MG63 (cell line): ENCODE data around the gene GRP. TPM values are rescaled to one million over a fixed set of nuclear protein-coding genes. Genes with fewer than 3 reads are reported as not detected.
A peak's percentile ranks its signal among the peaks of the same experiment; 100 is the strongest.
"Not testable (repeated sequence)": the region's sequence is repeated elsewhere in the genome, so short reads cannot be mapped to it uniquely, and the experiment has no call there.

Source experiments
- DNase-seq: peaks from one replicate; pipeline ENCODE4 v3.0.0-alpha.2; 2020
- H3K27me3 ChIP-seq: fragments of 250-450 bp; sonication (Bioruptor Pico); 2 replicates; pipeline ENCODE4 v1.5.1; 2020; ENCODE audit warnings: mild to moderate bottlenecking, moderate library complexity
- H3K36me3 ChIP-seq: fragments of 250-450 bp; sonication (Bioruptor Pico); 2 replicates; pipeline ENCODE4 v1.5.1; 2020; ENCODE audit warnings: mild to moderate bottlenecking, moderate library complexity
- H3K4me3 ChIP-seq: fragments of 250-450 bp; sonication (Bioruptor Pico); 2 replicates; pipeline ENCODE4 v1.5.1; 2020; ENCODE audit warnings: mild to moderate bottlenecking, moderate library complexity
- H3K9me3 ChIP-seq: fragments of 250-450 bp; sonication (Bioruptor Pico); 2 replicates; pipeline ENCODE4 v1.5.1; 2020; ENCODE audit warnings: mild to moderate bottlenecking, moderate library complexity
- total RNA-seq: library from RNA; depleted of rRNA; stranded (reverse); fragments of >200 nt; shearing (Covaris generic); gene quantifications from 2 replicates; pipeline ENCODE4 v1.2.3, GENCODE V29; 2014; ENCODE audit warnings: low replicate concordance

GRP gene
- total RNA-seq, 1 experiment from 2014 or later, result not detected

DNA sequence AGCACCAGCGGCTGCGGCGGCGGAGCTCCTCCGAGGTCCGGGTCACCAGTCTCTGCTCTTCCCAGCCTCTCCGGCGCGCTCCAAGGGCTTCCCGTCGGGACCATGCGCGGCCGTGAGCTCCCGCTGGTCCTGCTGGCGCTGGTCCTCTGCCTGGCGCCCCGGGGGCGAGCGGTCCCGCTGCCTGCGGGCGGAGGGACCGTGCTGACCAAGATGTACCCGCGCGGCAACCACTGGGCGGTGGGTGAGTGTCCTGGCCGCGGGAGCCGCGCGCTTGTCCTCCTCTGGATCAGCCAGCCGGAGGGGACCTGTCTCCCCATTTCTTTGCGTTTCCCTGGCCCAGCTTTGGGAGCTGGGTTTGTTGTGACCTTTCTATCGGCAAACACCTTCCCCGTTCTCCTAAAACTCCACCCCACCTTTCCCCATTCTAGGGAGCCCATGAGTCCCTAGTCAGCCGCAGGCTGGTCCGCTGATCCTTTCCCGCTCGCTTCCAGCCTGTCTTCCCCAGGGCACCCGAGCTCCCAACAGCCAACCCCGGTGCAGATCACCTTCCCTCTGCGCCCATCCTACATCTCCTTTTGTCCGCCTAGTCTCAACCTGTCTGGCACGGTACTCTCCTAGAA is 316 bp downstream of the GRP start:
- H3K27me3 ChIP-seq, result peaks cover 63% of the 10 kb centered on the region

DNA sequence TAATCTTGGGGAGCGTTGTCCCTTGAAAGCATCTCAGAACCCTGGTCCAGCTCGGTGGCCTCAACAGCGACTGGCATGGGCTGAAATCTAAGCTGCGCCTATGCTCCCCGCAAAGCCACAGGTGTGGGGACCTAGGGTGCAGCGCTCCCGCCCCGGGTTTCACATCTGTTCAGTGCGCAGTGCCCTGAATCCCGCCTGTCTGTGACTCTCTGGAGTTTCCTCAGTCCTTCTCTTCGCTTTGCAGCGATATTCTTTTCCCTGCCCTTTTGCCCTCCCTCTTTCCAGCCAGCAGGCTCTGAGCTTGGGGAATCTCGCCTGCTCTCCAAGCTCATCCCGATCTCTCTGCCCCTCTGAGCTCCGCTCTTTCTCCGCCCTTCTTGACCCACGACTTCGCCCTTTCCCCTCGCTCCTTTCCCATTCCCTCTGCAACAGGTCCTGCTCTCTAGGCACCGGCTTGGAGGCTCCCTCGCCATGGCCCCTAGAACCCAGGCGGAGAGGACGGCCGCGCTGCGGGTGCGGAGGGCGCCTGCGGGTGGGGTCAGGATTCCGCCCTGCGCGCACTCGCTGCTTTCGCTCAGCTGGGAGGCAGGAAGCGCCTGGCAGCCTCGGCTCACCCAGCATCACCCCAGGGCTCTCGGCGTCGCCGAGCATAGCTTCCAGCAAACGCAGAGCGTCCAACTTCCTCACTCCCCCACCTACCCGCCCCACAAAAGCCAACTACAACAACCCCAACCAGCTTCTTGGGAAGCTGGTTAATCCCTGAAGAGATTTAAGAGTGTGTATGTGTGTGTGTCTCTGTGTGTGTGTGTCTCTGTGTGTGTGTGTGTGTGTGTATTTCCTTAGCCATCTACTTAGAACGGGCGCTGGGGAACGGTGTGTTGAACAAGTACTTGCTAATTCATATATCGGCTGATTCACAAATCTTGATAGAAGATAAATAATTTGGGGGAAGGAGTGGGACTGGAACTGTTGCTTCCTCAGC is 1.1 kb downstream of the GRP start:
- no peak for DNase-seq
- H3K27me3 ChIP-seq, result peaks cover 64% of the 10 kb centered on the region
- no peaks in the 10 kb centered on the region for H3K36me3 ChIP-seq
- H3K4me3 ChIP-seq, result no peak overlapping the region
- H3K9me3 ChIP-seq, result no peaks in the 10 kb centered on the region

More for the DNA sequence above, 316 bp downstream of the GRP start:
- Histone ChIP-seq H3K9me3 (no peaks in the 10 kb centered on the region), H3K4me3 (no peak overlapping the region), H3K36me3 (no peaks in the 10 kb centered on the region)
- DNase-seq, result peak; percentile 8

- Histone ChIP-seq H3K27me3 (peaks cover 67% of the 10 kb centered on the region), H3K4me3 (no peak overlapping the region), H3K36me3 (no peaks in the 10 kb centered on the region), H3K9me3 (no peaks in the 10 kb centered on the region)
- DNase-seq, result no peak
Measured at GRCh38 chr18:59222341-59222740, 2.4 kb downstream of the GRP start.

DNA sequence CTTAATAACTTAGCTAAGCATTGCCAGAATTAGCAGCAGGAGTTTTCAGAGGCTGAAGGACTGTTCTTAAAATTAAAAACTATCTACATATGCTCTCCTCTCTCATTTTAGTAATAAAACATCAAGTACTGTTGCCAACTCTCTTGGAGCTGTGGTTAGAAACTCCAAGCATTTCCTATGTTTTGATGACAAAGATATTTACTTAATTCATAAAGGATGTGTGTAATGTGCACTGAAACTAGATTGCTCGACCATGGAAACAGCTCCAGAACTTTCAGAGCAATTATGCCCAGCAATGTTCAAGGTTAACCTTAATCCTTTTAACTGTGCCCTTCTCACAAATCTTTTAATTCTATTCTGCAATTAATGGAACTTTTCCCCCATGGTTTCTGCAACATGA is 8.4 kb downstream of the GRP start:
- H3K4me3 ChIP-seq, result no peak overlapping the region
- no peaks in the 10 kb centered on the region for H3K36me3 ChIP-seq
- peaks cover 29% of the 10 kb centered on the region for H3K27me3 ChIP-seq
- no peak for DNase-seq
- no peaks in the 10 kb centered on the region for H3K9me3 ChIP-seq

- H3K36me3 ChIP-seq, result no peaks in the 10 kb centered on the region
- peaks cover 20% of the 10 kb centered on the region for H3K27me3 ChIP-seq
- no peak for DNase-seq
- H3K4me3 ChIP-seq, result no peak overlapping the region
- H3K9me3 ChIP-seq, result no peaks in the 10 kb centered on the region
Measured at GRCh38 chr18:59229191-59229590, 9.2 kb downstream of the GRP start.

GRCh38 chr18:59229701-59230443 is 9.9 kb downstream of the GRP start:
- peaks cover 14% of the 10 kb centered on the region for H3K27me3 ChIP-seq
- no peak overlapping the region for H3K4me3 ChIP-seq
- H3K36me3 ChIP-seq, result no peaks in the 10 kb centered on the region
- no peaks in the 10 kb centered on the region for H3K9me3 ChIP-seq
- DNase-seq, result no peak

GRCh38 chr18:59231114-59231513 is 11.2 kb downstream of the GRP start:
- Histone ChIP-seq H3K9me3 (no peaks in the 10 kb centered on the region), H3K27me3 (peaks cover 7% of the 10 kb centered on the region), H3K36me3 (no peaks in the 10 kb centered on the region), H3K4me3 (no peak overlapping the region)
- DNase-seq, result no peak

GRCh38 chr18:59231877-59232276 is 11.9 kb downstream of the GRP start:
- Histone ChIP-seq H3K4me3 (no peak overlapping the region), H3K36me3 (no peaks in the 10 kb centered on the region), H3K27me3 (peaks cover 5% of the 10 kb centered on the region; the same call in 1 of the 2 replicates), H3K9me3 (no peaks in the 10 kb centered on the region)
- DNase-seq, result no peak

- Histone ChIP-seq H3K4me3 (no peak overlapping the region), H3K9me3 (no peaks in the 10 kb centered on the region), H3K27me3 (peaks cover 2% of the 10 kb centered on the region; the same call in 1 of the 2 replicates), H3K36me3 (no peaks in the 10 kb centered on the region)
- no peak for DNase-seq
Measured at GRCh38 chr18:59232309-59233016, 12.5 kb downstream of the GRP start.

DNA sequence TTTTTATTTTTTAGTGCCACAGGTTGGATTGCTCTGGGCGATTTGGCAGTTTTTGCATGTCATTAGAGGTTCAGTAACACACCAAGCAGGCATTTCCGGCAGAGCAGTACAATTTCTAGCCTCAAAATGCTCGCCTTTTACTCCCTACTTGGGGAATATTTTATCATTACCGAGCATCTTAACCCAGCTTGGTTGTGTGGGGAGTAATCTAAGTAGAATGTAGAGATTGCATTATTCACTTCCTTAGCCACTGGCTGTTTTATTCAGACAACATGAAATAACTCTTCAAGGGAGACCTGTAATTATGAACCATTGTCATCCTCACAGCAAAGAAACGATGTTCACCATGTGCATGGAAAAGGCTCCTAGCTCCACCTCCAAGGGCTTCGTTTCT is 13.1 kb downstream of the GRP start:
- no peaks in the 10 kb centered on the region for H3K9me3 ChIP-seq
- no peak for DNase-seq
- H3K36me3 ChIP-seq, result no peaks in the 10 kb centered on the region
- H3K27me3 ChIP-seq, result no peaks in the 10 kb centered on the region
- H3K4me3 ChIP-seq, result no peak overlapping the region

- H3K36me3 ChIP-seq, result no peaks in the 10 kb centered on the region
- no peaks in the 10 kb centered on the region for H3K9me3 ChIP-seq
- DNase-seq, result no peak
- H3K4me3 ChIP-seq, result no peak overlapping the region
- H3K27me3 ChIP-seq, result no peaks in the 10 kb centered on the region
Measured at GRCh38 chr18:59238385-59238784, 18.4 kb downstream of the GRP start.

DNA sequence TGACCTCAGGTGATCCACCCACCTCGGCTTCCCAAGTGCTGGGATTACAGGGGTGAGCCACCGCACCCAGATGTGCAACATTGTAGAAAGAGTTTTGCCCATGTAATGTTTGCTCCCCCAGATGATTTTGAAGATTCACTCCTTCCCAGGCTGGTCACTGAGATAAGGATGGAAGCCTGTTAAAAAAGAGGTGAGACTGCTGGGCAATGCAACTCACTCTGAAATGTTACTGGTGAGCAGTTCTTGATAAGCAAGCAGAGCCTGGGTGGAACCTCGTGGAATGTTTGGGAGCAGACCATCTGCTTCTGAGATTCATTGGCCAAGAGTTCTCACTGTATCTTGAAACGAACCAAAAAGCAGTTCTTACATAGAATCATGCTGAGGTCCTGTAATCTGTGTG is 19.7 kb downstream of the GRP start:
- Histone ChIP-seq H3K36me3 (no peaks in the 10 kb centered on the region), H3K4me3 (no peak overlapping the region), H3K27me3 (no peaks in the 10 kb centered on the region), H3K9me3 (no peaks in the 10 kb centered on the region)
- no peak for DNase-seq

DNA sequence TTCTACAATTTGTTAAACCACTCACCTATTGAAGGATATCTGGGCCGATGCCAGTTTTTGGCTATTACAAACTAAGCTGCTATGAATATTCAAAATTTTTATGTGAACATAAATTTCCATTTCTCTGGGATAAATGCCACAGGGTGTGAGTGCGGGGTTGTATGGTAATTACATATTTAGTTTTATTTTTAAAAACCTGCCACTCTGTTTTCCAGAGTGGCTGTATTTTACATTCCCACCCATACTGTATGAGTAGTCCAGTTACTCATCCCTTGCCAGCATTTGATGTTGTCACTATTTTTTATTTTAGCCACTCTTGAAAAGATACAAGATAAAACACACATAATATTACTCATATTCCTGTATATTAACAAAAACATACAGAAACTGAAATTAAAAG is 22.9 kb downstream of the GRP start:
- Histone ChIP-seq H3K36me3 (no peaks in the 10 kb centered on the region), H3K9me3 (no peaks in the 10 kb centered on the region), H3K4me3 (no peak overlapping the region), H3K27me3 (peaks cover 19% of the 10 kb centered on the region)
- DNase-seq, result no peak

- Histone ChIP-seq H3K36me3 (no peaks in the 10 kb centered on the region), H3K4me3 (no peak overlapping the region), H3K9me3 (no peaks in the 10 kb centered on the region), H3K27me3 (peaks cover 19% of the 10 kb centered on the region)
- DNase-seq, result no peak
Measured at GRCh38 chr18:59246796-59247195, 26.8 kb downstream of the GRP start.

- Histone ChIP-seq H3K4me3 (no peak overlapping the region), H3K9me3 (no peaks in the 10 kb centered on the region), H3K36me3 (no peaks in the 10 kb centered on the region), H3K27me3 (peaks cover 19% of the 10 kb centered on the region)
- peak; percentile 32 for DNase-seq
Measured at GRCh38 chr18:59249199-59249774, 29.3 kb downstream of the GRP start.

DNA sequence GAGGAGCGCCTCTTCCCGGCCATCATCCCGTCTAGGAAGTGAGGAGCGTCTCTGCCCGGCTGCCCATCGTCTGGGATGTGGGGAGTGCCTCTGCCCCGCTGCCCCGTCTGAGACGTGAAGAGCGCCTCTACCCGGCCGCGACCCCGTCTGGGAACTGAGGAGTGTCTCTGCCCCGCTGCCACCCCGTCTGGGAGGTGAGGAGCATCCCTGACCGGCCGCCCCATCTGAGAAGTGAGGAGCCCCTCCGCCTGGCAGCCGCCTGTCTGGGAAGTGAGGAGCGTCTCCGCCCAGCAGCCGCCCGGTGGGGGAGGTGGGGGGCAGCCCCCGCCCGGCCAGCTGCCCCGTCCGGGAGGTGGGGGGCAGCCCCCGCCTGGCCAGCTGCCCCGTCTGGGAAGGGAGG is 35.5 kb downstream of the GRP start:
- not testable (repeated sequence) for H3K4me3 ChIP-seq, H3K27me3 ChIP-seq, H3K36me3 ChIP-seq, H3K9me3 ChIP-seq, DNase-seq
